Muscle of leg (tissue), 9 donors: ENCODE data around the gene DPY19L3. TPM values are rescaled to one million over a fixed set of nuclear protein-coding genes. Genes with fewer than 3 reads are reported as not detected.

Source experiments
- polyA plus RNA-seq, 8 donors: library from polyadenylated mRNA; unstranded; fragments of 120-200 nt; gene quantifications; one replicate each; pipeline versions ENCODE4 v1.2.1 to v1.2.3, GENCODE V29; 2013; ENCODE audit warnings: inconsistent platforms in 1 of 8, low replicate concordance in 1 of 8; ENCODE audit not compliant: insufficient read length in 8 of 8, insufficient read depth in 1 of 8
- total RNA-seq: library from RNA; stranded (reverse); fragments of 120-200 nt; gene quantifications from one replicate; pipeline ENCODE4 v1.2.4, GENCODE V29; 2013

The DPY19L3 gene
- total and polyA plus RNA-seq, 9 donors: 18.0 to 36.5 (median 25.2) TPM

Other genes with a start within 250 kb of the DPY19L3 start
- gene ZNF507, start 60.2 kb upstream of the DPY19L3 start, total RNA-seq: 11.9 TPM
- 10 to 100 TPM; 11.1 to 17.2 (median 14.4) TPM for gene ZNF507, start 60.2 kb upstream of the DPY19L3 start, polyA plus RNA-seq
- 124 TPM for gene PDCD5, start 175.4 kb downstream of the DPY19L3 start, total RNA-seq
- 100 to 1,000 TPM; 109 to 134 (median 115) TPM for gene PDCD5, start 175.4 kb downstream of the DPY19L3 start, polyA plus RNA-seq